GM12864 (cell line): ENCODE measurements around the gene CRIP1.

Experiments
- DNase-seq: peaks from one replicate; pipeline ENCODE4 v3.0.0-alpha.2; 2011; ENCODE audit warnings: low read depth
- H3K4me3 ChIP-seq: 2 replicates; pipeline ENCODE4 v1.5.1; 2011; ENCODE audit warnings: mild to moderate bottlenecking, low read depth, low read length, control low read depth
- CTCF ChIP-seq: IDR thresholded peaks from 2 replicates; pipeline ENCODE4 v1.5.1; 2011; ENCODE audit warnings: low read depth, mild to moderate bottlenecking, moderate library complexity, low read length, control low read depth, inconsistent platforms; ENCODE audit errors: missing control alignments

Gene CRIP1

DNA sequence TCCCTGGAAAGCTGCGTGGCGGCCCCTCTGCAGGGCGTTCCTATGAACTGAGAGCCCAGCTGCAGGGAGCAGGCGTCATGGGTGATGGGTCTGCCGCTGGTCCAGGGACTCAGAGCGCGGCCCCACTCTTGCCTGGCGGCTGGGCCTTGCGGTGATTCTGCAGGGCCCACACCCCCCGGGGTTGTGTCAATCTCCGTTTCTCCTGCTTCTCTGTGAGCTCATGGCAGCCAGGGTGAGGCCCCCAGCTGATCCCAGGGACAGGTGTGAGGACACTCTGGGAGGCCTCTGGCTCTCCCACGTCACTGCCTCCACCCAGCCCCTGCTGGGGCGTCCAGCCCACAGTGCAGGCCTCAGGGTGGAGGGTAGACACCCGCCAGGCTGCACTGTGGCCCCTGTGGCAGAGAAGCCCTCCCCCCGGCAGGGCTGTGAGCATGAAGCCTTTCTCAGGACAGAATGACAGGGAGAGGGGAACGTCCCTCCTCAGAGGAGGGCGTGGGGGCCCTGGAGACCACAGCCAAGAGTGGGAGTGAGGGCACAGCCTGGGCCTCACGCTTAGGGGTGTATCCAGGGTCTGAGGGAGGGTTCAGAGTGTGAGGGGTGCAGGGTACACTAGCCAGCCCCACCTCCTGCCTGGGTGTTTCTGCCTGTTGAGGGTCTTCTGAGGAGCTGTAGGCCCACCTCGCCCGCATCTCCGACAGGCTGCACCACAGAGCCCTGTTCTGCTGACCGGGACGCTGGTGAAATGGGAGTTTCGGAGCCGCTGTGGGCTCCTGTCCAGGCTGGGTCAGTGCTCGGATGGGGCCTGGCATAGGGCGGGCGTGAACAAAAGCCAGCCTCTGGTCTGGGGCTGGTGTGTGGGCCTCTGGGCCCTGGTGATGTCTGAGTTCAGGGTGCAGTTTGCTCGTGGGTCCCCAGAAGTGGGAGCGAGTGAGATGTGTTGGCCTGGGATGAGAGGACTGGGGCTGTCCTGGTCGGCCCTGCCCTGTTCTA, 38.7 kb upstream of the CRIP1 start:
- TF ChIP-seq CTCF, result no peak
- no peak for DNase-seq
- no peak overlapping the region for H3K4me3 ChIP-seq

- no peak for DNase-seq
- peak; percentile 83 for TF ChIP-seq CTCF
- H3K4me3 ChIP-seq, result no peak overlapping the region
These were observed 38.0 kb upstream of the CRIP1 start for GRCh38 chr14:105448706-105449111.

DNA sequence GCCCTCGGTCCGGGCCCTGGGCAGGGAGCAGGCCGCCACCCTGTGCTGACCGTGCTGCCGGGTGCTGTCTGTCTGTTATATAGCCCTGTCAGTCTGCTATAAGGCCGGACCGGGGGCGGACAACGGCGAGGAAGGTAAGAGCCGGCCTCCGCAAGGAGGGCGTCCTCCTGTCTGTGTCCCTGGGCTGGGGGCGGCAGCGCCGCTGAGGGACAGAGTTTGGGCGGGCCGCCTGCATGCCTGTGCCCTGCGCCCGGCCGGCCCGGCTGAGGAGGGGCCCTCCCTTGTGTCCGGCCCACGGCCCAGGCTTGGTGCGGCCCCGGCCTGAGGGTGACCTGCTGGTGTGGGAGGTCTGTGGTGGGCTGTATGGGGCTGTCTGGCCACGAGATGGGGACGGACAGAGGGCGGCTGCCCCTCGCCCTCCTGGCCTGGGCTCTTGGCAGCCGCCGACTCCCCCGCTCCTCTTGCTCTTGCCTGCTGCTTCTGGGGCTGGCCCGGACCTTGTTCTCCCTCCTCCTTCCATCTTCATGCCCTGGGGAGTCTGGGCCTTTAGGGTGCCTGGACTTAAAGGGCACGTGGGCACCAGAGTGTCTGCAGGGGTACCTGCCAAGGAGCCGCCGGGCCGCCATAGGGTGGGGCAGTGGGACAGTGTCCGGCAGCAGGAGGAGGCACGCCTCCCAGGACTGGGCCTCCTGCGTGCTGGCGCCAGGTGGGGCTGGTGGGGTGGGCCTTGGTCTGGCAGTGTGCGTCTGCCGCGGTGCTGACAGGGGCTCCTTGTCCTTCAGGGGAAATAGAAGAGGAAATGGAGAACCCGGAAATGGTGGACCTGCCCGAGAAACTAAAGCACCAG, 37.2 kb upstream of the CRIP1 start:
- no peak overlapping the region for H3K4me3 ChIP-seq
- TF ChIP-seq CTCF, result no peak
- no peak for DNase-seq

- no peak for DNase-seq
- no peak for TF ChIP-seq CTCF
- H3K4me3 ChIP-seq, result no peak overlapping the region
These were observed 36.6 kb upstream of the CRIP1 start for GRCh38 chr14:105450123-105450505.

DNA sequence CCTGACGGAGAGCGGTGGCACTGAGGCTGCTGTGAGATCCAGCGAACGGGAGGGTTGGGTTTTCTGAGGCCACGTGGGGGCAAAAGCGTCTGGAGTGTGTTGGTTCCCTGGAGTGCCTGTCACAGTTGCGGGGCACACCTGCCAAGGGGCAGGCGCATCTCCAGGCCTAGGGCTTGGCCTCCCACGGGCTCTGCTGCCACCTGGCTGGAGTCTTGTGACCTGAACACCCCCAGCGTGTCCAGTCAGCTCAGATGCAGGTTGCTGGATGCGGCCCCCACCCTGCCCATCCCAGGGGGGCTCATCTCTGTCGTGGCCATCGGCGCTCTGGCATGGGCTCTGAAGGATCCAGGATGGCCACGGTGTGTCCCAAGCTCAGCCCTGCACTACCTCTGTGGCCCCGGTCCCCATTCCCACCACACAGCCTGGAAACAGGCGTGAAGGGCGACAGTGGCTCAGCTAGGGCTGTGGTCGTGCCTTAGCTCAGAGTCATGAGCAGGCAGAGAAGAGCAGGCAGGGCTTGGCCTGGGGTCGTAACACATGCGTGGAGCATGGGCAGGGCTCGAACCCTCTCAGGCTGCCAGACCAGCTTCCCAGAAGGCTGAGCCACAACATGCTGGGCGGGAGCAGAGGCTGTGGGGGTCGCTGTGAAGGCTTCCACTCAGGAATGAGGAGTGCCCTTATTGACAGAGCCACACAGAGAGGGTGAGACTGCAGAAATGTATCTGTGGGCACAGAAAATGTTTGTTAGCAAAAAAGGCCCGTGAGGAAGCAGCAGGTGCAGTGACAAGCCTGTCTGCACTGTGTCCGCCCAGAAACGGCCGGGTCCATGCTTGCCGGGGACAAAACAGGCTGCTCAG, 35.6 kb upstream of the CRIP1 start:
- no peak for DNase-seq
- TF ChIP-seq CTCF, result no peak
- no peak overlapping the region for H3K4me3 ChIP-seq

- DNase-seq, result no peak
- no peak overlapping the region for H3K4me3 ChIP-seq
- no peak for TF ChIP-seq CTCF
These were observed 33.7 kb upstream of the CRIP1 start for GRCh38 chr14:105452963-105453362.
